GM21423 (cell line): ENCODE measurements around the gene CCDC187.

Source experiments
- ATAC-seq: cut with Tn5 transposase; IDR thresholded peaks from one replicate; pipeline ENCODE4 v1.9.1; 2021; ENCODE audit warnings: mild to moderate bottlenecking, moderate library complexity; ENCODE audit not compliant: unreplicated experiment

Gene CCDC187

DNA sequence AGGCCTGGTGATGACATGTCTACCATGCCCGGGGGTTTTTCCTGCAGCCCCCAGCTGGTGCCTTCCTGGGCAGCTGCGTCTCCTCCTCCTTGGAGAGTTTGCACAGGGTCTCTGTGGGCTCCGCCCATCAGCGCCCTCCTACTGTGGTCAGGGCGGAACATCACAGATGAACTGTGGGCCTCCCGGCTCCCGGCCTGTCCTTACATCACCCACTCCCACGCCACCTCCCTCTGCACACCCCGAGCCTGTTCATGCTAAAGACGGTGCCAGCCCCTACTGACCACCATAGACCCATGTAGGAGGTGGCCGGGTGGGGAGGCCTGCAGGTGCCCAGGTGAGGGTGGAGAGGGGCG, 36.0 kb upstream of the CCDC187 start:
- ATAC-seq: no peak

DNA sequence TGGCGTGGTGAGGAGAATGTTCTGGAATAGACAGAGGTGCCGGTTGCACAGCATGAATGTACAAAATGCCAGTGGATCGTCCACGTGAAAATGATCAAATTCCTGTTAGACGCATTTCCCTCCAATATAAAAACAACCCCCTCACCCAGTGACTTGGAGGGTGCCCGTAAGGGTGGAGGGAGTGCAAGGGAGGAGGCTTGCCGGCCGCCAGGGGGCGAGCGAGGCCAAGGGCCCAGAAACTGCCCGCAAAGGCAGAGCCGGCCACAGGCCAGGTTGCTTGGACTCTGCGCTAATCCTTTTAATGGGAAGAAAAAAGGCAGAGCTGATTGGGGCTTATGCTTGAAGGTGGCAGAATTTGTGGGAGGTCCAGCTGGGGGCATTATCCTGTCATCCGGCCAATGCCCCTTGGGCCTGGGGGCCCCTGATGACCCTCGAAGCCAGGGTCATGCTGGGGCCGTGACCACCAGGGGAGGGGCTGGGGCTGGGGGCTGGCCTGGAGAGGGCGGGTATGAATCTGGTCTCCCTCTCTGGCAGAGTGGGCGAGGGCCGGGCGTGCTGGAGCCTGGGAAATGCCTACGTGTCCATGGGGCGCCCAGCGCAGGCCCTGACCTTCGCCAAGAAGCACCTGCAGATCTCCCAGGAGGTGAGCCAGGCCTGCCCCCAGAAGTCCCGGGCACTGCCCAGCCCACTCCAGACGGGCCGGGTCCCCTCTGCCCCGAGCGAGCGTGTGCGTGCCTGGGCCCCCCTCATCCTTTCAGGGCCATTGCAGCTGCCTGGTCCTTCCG, 35.5 kb upstream of the CCDC187 start:
- no peak for ATAC-seq

DNA sequence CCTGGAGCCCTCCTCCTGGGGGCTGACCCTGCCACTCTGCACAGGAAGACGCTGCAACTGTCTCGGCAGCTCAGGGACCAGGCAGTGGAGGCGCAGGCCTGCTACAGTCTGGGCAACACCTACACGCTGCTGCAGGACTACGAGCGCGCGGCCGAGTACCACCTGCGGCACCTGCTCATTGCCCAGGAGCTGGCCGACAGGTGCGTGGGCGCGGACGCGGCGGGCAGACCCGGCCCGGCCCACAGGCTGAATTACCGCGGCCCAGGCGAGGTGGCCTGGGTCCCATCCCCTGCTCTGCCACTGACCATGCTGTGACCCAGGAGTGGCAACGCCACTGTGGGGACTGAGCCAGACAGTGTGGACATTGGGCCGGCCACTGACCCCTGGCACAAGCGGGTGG, 34.6 kb upstream of the CCDC187 start:
- ATAC-seq: no peak

DNA sequence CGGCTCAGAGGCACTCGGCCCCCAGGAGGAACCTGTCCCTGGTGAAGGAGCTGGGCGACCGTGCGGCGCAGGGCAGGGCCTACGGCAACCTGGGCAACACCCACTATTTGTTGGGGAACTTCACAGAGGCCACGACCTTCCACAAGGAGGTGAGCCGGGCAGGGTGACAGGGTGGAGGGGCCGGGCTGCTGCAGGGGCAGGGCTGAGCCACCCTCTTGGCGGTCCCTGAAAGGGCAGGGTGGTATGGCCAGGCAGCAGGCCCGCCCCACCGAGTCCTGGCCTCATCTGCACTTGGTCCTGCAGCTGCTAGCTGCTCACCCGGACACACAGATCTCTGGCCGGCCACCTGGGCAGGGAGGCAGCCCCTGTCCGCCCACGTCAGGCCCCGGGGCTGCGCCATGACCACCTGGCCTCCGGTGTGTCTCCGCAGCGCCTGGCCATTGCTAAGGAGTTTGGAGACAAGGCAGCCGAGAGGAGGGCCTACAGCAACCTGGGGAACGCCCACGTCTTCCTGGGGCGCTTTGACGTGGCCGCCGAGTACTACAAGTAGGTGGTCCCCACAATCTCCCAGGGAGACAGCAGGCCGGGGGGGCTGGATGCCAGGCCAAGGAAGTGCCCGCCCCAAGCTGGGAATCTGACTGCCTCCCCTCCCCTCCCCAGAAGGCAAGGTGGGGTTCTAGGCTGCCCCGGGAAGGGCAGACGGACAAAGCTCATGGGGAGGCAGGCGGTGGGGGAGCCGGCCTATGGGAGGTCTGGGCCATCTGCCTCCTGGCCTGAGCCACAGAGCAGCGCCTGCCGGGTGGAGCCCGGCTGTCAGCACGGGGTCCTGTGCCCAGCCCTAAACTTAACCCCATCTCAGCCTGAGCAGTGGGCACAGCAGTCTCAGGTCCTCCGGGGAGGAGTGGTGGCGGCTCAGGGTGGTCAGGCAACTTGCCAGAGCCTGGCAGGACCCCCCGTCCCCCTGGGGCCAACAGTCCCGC, 33.8 kb upstream of the CCDC187 start:
- no peak for ATAC-seq

DNA sequence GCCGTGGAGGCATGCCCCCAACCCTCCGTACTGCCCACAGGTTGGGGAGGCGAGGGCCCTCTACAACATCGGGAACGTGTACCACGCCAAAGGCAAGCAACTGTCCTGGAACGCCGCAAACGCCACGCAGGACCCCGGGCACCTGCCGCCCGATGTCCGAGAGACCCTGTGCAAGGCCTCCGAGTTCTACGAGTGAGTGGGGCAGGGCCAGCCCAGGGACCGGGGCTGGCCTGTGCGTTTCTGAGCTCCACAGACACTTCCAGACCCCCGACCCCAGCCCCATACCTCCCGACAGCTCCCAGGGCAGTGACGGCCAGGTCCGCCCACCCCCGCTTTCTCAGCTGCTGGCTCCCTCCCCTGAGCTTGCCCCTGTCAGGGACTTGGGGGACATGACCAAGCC, 33.0 kb upstream of the CCDC187 start:
- ATAC-seq: no peak

DNA sequence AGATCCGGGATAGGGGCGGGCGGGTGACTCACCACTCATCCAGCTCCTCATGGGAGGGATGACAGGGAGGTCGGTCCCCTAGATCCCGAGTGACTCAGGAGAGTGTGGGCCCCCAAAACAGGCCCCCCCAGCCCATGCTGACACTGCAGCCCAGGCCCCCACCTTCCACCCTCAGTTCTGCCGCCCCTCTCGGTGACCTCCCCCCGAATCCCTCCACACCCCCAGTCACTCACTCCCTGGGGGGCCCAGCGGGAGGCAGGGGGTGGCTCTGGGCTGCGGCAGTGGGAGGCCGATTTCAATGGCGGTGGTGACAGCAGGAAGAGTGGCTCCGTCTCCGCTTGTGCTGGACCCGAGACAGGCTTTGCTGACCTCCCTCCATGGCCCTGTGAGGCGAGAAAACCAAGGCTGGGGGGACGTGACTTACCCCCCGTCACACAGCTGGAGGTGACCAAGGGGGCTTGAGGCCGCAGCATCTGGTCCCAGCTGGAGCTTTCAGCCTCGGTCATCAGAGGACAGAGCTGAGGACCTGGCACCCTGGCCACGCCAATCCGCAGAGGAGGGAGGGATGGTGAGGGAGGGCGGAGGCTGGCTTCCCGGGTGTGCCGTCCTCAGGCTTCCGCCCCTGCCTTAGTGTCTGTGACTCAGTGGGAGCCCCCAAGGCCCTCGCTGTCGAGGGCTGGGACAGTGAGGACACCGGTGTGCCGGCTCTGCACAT, 32.4 kb upstream of the CCDC187 start:
- no peak for ATAC-seq

DNA sequence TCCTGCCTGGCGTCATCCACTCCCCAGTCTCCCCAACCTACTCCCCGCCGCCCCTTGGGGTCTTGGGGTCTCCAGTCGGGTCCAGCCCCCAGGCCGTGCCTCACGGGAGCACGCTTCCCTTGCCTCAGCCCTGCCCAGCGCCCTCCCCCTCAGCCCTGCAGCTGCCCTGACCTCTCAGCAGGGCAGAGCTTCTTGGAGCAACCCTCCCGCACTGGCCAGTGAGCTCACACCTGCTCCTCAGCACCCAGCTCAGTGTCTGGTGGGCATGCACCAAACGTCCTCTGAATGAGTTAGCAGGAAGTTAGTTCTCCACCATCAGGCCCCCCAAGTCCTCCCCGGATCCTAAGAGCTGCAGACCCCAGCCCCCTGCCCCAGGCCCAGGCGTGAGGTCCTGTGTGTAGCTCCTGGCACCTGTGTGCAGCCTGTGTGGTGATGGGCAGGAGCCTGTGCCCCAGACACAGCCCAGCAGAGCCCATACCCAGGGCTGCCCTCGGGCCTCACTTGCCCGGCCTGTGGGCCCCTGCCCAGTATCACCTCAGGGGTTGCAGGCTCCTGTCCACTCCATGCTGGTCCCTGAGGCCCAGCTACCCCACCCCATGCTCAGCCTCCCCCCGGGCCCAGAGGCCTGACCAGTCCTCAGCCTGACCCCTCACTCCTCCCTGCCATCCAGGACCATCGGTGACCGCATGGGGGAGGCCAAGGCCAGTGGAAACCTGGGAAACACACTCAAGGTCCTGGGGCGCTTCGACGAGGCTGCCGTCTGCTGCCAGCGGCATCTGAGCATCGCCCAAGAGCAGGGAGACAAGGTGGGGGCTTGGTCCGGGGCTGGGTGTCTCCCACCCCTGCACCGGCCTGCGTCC, 31.6 kb upstream of the CCDC187 start:
- ATAC-seq: no peak

DNA sequence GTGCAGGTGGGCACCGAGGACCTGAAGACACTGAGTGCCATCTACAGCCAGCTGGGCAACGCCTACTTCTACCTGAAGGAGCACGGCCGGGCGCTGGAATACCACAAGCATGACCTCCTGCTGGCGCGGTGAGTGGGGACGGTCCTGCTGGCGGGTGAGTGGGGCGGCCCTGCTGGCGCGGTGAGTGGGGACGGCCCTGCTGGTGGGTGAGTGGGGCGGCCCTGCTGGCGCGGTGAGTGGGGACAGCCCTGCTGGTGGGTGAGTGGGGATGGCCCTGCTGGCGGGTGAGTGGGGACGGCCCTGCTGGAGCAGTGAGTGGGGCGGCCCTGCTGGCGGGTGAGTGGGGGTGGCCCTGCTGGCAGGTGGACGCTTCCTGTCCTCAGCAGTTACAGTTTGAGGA, 30.6 kb upstream of the CCDC187 start:
- no peak for ATAC-seq

DNA sequence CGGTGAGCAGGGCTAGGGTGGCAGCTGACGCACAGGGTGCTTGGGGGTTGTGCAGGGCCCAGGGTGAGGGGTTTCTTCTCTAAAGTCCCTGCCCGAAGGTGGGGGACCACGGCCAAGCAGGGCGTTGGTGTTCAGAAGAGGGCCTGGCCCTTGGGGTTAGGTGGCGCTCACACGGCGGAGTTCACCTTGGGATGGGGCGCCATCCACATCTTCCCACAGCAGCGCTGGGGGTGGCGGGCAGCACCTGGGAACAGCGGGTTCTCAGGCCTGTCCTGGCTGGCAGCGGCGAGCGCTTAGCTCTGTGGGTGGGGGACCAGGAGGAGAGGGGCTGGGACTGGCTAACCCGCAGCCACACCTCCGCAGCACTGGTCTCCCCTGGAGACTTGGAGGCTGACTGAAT, 29.6 kb upstream of the CCDC187 start:
- no peak for ATAC-seq

DNA sequence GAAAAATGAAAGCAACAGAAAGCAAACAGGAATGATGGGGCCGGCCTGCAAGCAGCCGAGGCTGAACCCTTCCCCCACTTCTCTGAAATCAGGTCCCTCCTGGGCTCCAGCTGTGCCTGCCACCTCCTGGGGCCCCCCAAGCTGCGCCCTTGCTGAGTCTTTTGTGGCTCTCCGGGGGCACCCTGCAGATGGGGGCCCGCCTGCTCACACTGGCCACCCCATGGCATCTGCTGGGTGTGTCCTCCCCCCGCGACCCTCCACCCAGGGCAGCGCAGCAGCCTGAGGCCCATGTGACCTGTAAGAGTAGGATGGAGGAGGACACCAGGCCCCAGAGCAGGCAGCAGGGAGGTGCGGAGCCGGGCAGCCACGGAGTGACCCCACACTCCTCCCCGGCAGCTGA, 29.2 kb upstream of the CCDC187 start:
- ATAC-seq: no peak

DNA sequence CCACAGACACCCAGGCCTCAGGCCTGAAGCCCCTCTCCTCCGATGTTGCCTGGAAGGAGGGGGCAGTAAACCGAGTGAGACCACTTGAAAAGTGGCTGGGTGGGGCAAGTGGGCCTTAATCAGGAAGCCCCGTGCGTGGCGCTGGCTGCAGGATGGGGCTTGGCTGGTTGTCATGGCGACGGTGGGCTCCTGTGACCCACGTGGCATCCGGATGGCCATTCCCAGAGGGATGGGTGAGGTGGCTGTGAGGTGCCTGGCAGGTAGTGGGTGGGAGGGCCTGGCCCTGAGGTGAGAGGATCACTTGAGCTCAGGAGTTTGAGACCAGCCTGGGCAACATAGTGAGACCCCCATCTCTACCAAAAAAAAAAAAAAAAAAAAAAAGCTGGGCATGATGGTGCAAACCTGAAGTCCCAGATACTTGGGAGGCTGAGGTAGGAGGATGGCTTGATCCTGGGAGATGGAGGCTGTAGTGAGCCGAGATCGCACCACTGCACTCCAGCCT, 28.6 kb upstream of the CCDC187 start:
- ATAC-seq: no peak

DNA sequence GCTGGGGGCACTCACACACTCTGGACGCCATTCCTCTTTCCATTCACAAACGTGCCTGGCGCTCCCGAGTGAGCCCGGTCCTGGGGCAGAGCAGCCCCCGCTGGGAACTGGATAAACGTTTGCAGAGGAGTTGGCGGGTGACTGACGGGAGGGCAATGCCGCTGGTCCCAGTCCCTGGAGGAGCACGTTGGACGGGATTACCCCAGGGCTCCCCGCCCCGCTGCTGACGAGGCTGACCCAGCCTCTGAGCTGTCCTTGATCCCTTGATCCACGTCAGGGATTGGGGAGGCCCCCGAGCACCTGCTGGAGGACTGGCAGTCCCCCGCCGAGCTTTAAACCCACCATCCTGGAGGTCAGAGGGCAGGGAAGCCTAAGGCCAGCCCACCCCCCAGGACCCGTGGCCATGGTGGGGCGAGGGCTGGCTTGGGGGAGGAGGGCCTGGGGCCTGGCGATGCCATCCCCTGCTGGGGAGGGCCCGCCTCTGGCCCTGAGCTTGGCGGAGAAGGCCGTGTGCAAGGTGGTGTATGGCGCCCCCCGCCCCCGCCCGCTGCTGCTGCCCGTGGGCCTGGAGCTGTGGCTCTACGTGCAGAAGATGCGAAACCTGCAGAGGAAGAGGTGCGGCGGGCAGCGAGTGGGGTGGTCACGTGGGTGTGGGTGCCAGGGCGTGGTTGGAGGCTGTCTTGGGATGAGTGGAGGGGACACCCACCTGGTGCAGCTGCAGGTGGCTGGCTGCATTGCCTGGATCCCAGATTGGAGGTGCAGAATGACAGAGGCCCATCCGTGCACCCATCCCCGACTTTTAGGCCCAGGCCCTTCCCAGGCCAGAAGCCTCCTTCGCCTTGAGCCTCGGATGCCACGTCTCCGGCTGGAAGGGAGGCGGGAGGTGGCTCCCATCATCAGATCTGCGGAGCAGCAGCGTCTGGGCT, 27.9 kb upstream of the CCDC187 start:
- ATAC-seq: no peak

DNA sequence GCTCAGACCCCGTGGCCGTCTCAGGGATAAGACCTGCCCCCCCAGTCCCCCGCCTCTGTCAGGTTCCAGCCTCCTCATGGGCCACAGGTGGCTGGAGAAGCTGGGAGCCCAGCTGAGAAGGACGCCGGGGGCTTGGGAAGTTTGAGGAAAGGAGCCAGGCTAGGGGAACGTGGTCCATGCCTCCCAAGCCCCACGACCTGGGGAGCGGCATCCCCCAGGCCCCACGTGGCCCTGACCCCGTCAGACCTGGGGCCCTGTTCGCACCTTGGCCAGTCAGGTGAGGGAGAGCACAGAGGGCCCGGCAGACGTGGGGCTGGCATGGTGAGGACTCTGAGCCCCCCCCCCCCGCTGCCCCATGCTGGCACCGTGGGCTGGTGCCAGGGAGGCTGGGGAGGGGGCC, 27.1 kb upstream of the CCDC187 start:
- ATAC-seq: no peak

DNA sequence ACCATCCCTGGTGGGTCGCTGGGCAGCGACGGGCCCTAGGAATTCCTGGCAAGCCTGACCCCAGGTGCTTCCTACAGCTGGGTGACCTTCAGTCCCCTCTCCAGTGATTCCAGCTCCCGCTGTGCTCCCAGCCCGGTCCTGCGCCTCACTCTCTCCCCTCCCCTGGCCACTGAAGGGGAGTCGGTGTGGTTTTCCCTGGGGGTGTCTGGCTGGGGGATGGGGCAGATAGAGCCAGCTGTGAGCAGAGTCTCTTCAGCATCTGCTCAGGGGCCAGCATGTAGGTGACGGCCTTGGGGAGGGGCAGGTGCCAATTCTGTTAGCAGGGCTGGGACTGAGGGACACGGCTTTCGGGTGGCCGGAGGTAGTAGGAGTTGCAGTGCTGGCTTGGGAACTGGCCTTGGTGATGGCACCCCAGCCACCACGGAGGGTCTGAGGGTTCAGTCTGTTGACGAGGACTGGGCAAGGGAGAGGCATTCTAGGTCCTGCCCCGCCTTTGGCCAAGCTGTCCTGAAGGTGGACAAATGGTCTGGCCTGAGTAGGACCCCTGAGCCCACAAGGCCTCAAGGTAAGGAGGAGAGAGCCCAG, 26.6 kb upstream of the CCDC187 start:
- no peak for ATAC-seq

DNA sequence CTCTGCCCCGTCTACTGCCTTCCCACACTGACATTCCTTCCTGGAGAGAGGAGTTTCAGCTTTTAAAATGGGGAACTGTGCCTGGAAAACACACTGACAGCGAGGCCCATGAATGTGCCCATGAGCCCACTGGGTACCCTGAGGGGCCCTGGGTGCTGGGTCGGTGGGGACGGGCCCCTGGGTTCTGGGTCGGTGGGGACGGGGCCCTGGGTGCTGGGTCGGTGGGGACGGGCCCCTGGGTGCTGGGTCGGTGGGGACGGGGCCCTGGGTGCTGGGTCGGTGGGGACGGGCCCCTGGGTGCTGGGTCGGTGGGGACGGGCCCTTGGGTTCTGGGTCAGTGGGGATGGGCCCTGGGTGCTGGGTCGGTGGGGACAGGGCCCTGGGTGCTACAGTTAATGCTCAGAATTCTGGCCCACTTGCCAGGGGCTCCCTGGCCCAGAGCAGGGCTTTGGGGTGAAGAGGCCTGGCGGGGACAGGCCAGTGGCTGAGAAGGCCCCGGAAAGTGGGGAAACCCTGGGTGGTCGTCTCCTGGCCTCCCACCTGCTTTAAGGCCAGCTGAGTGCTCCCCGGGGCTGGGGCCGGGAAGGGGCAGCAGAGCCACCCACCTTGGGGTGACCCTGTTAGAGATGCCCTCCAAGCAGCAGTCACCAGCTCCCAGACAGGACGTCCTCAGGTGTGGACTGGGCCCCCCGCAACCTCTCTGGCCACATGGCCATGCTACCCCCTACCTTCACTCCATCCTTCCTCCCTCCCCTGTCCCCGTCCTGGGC, 25.9 kb upstream of the CCDC187 start:
- no peak for ATAC-seq

DNA sequence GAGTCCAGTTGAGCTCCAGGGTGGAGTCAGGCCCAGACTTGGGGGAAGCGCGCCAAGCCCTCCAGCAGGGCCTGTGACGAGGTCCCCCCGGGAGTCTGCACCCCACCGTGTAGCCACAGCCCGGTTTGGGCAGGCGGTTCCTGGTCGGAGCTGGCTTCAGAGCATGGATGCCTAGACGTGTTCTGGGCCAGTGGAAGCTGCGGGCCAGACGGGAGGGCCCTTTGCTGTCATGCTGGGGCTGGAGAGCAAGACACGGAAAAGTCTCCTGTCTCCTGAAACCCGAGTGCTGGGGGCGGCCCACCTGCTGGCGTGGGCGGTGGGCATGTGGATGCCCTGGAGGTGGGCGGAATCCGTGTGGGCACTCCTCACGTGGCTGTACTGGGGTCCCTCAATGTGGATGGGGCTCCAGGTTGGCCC, 25.3 kb upstream of the CCDC187 start:
- ATAC-seq: no peak

DNA sequence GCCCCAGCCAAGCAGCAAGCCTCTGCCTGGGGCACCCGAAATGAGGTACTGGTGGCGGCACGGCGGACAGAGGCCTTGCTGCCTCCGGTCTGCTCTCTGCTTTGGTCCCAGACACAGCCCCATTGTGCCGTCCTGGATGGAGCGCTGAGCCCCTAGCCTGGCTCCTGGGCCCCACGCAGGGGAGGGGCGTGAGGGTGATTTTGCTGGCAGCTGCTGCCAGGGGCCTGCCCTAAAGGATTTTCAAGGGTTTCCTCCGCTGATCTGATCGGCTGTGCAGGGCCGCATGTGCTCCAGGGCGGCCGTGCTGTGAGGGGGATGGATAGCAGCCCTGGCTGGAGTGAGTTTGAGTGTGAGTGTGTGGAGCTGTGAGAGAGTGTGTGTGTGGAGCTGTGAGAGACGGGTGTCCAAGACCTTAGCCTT, 24.7 kb upstream of the CCDC187 start:
- ATAC-seq: no peak

DNA sequence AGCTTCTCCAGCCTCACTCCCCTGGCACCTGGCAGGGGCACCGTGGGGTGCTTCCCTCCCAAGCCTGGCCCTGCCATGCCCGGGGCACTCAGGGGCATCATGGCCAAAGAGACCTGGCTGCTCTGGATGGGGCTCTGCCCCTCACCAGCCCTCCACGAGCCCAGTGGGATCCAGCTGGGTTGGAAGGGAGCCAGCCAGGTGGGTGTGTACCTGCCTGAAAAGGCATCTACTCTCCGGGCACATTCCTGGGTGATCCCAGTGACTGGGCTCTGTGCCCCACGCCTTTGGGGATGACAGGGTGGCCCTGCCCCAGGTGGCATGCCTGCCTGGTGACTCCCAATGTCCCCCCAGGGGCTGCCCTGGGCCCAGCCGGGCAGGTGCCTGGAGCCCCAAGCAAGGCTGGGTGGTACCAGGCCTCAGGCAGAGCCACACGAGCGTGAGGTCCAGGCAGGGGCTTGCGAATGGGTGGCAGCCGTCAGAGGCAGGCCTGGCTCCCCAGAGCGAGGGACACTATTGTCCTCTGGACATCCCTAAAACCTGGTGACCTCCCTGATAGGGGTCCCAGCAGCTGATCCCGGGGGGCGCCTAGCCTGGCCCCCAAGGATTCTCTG, 24.2 kb upstream of the CCDC187 start:
- no peak for ATAC-seq
